HAP-1 (cell line): ENCODE measurements around the gene MPP2.
"Not testable (repeated sequence)": the region's sequence is repeated elsewhere in the genome, so short reads cannot be mapped to it uniquely, and the experiment has no call there.

Experiments
- DNase-seq, 2 experiments: peaks; one replicate each; pipeline ENCODE4 v3.0.0-alpha.2; 2016 to 2020; ENCODE audit warnings: low spot score in 2 of 2
- H3K27me3 ChIP-seq: fragments of 250-450 bp; sonication (Bioruptor Pico); 2 replicates; pipeline ENCODE4 v1.5.1; 2020; ENCODE audit warnings: low read depth, mild to moderate bottlenecking, moderate library complexity
- H3K36me3 ChIP-seq: fragments of 250-450 bp; sonication (Bioruptor Pico); replicated peaks from 2 replicates; pipeline ENCODE4 v1.5.1; 2020; ENCODE audit warnings: mild to moderate bottlenecking
- H3K4me1 ChIP-seq: fragments of 250-450 bp; sonication (Bioruptor Pico); 2 replicates; pipeline ENCODE4 v1.5.1; 2020; ENCODE audit warnings: mild to moderate bottlenecking
- H3K4me3 ChIP-seq: fragments of 250-450 bp; sonication (Bioruptor Pico); 2 replicates; pipeline ENCODE4 v1.5.1; 2020; ENCODE audit warnings: mild to moderate bottlenecking, moderate library complexity
- H3K9me3 ChIP-seq: fragments of 250-450 bp; sonication (Bioruptor Pico); 2 replicates; pipeline ENCODE4 v1.5.1; 2020; ENCODE audit warnings: mild to moderate bottlenecking, moderate library complexity
- in situ Hi-C: fragments of 300-500 bp; cut with MboI; formaldehyde crosslinking; loops from 3 replicates; pipeline ENCODE4 v1.14.3; 2020; ENCODE audit warnings: low sequenced_read_pairs, inconsistent platforms, mixed read lengths

Gene MPP2

GRCh38 chr17:43939886-43940285 lies 32.5 kb upstream of the MPP2 start:
- no peak for DNase-seq
- in situ Hi-C loops, result loop anchor here (5.0 kb wide), 1 partner anchor 52 kb away; no protein-coding TSS in a partner anchor
- H3K27me3 ChIP-seq, result no peaks in the 10 kb centered on the region
- H3K4me1 ChIP-seq, result peaks cover 9% of the 10 kb centered on the region
- no peaks in the 10 kb centered on the region for H3K36me3 ChIP-seq
- no peaks in the 10 kb centered on the region for H3K9me3 ChIP-seq
- H3K4me3 ChIP-seq, result no peak overlapping the region

GRCh38 chr17:43939452-43939851 lies 32.1 kb upstream of the MPP2 start:
- in situ Hi-C loops, DNase-seq, H3K4me1 ChIP-seq, H3K27me3 ChIP-seq, H3K36me3 ChIP-seq, H3K9me3 ChIP-seq, H3K4me3 ChIP-seq: not testable (repeated sequence)

GRCh38 chr17:43938838-43939182 lies 31.5 kb upstream of the MPP2 start:
- no peaks in the 10 kb centered on the region for H3K36me3 ChIP-seq
- no peaks in the 10 kb centered on the region for H3K9me3 ChIP-seq
- in situ Hi-C loops, result no loop called here

GRCh38 chr17:43936434-43936833 lies 29.1 kb upstream of the MPP2 start:
- H3K9me3 ChIP-seq, result no peaks in the 10 kb centered on the region
- H3K36me3 ChIP-seq, result no peaks in the 10 kb centered on the region
- H3K4me1 ChIP-seq, result peaks cover 9% of the 10 kb centered on the region
- DNase-seq, result no peak
- H3K27me3 ChIP-seq, result no peaks in the 10 kb centered on the region
- in situ Hi-C loops, result no loop called here
- H3K4me3 ChIP-seq, result no peak overlapping the region

More at GRCh38 chr17:43938838-43939182, 31.5 kb upstream of the MPP2 start:
- Histone ChIP-seq H3K4me3 (peak overlapping the region; percentile 22), H3K4me1 (peaks cover 9% of the 10 kb centered on the region), H3K27me3 (no peaks in the 10 kb centered on the region)
- DNase-seq, result no peak

GRCh38 chr17:43935926-43936261 lies 28.6 kb upstream of the MPP2 start:
- in situ Hi-C loops, result no loop called here
- Histone ChIP-seq H3K36me3 (no peaks in the 10 kb centered on the region), H3K4me3 (no peak overlapping the region), H3K9me3 (no peaks in the 10 kb centered on the region), H3K4me1 (peaks cover 9% of the 10 kb centered on the region), H3K27me3 (no peaks in the 10 kb centered on the region)
- no peak for DNase-seq

GRCh38 chr17:43935204-43935925 lies 28.0 kb upstream of the MPP2 start:
- Histone ChIP-seq H3K4me1 (peaks cover 9% of the 10 kb centered on the region), H3K27me3 (no peaks in the 10 kb centered on the region), H3K4me3 (no peak overlapping the region), H3K36me3 (no peaks in the 10 kb centered on the region), H3K9me3 (no peaks in the 10 kb centered on the region)
- in situ Hi-C loops, result no loop called here
- DNase-seq, result no peak

GRCh38 chr17:43932923-43933322 lies 25.6 kb upstream of the MPP2 start:
- no peaks in the 10 kb centered on the region for H3K27me3 ChIP-seq
- no peaks in the 10 kb centered on the region for H3K36me3 ChIP-seq
- in situ Hi-C loops, result no loop called here
- no peaks in the 10 kb centered on the region for H3K9me3 ChIP-seq
- peaks cover 3% of the 10 kb centered on the region; the same call in 1 of the 2 replicates for H3K4me1 ChIP-seq
- no peak for DNase-seq
- H3K4me3 ChIP-seq, result no peak overlapping the region

- Histone ChIP-seq H3K4me1 (no peaks in the 10 kb centered on the region), H3K9me3 (no peaks in the 10 kb centered on the region), H3K4me3 (no peak overlapping the region), H3K36me3 (no peaks in the 10 kb centered on the region), H3K27me3 (no peaks in the 10 kb centered on the region)
- in situ Hi-C loops, result no loop called here
- DNase-seq, result no peak
Observed at GRCh38 chr17:43932357-43932756, 25.0 kb upstream of the MPP2 start.

GRCh38 chr17:43931062-43931571 lies 23.8 kb upstream of the MPP2 start:
- H3K9me3 ChIP-seq, result no peaks in the 10 kb centered on the region
- H3K36me3 ChIP-seq, result no peaks in the 10 kb centered on the region
- no peak for DNase-seq
- H3K4me1 ChIP-seq, result no peaks in the 10 kb centered on the region
- 0 out of 2 replicates have a peak, but pooled peaks cover 3% of the 10 kb centered on the region for H3K27me3 ChIP-seq
- no peak overlapping the region for H3K4me3 ChIP-seq
- in situ Hi-C loops, result no loop called here

- H3K4me1 ChIP-seq, result no peaks in the 10 kb centered on the region
- no peaks in the 10 kb centered on the region for H3K36me3 ChIP-seq
- in situ Hi-C loops, result no loop called here
- H3K27me3 ChIP-seq, result 0 out of 2 replicates have a peak, but pooled peaks cover 3% of the 10 kb centered on the region
- no peak for DNase-seq
- H3K9me3 ChIP-seq, result no peaks in the 10 kb centered on the region
- H3K4me3 ChIP-seq, result no peak overlapping the region
Observed at GRCh38 chr17:43928609-43929008, 21.3 kb upstream of the MPP2 start.

- H3K27me3 ChIP-seq, H3K9me3 ChIP-seq, H3K4me1 ChIP-seq, H3K4me3 ChIP-seq, DNase-seq, in situ Hi-C loops, H3K36me3 ChIP-seq: not testable (repeated sequence)
Observed at GRCh38 chr17:43927929-43928328, 20.6 kb upstream of the MPP2 start.

GRCh38 chr17:43927060-43927864 lies 19.9 kb upstream of the MPP2 start:
- no peaks in the 10 kb centered on the region for H3K4me1 ChIP-seq
- H3K9me3 ChIP-seq, result no peaks in the 10 kb centered on the region
- 0 out of 2 replicates have a peak, but pooled peaks cover 3% of the 10 kb centered on the region for H3K27me3 ChIP-seq
- DNase-seq, result no peak
- in situ Hi-C loops, result no loop called here
- no peak overlapping the region for H3K4me3 ChIP-seq
- H3K36me3 ChIP-seq, result no peaks in the 10 kb centered on the region

- Histone ChIP-seq H3K4me3 (no peak overlapping the region), H3K9me3 (no peaks in the 10 kb centered on the region), H3K27me3 (0 out of 2 replicates have a peak, but pooled peaks cover 3% of the 10 kb centered on the region), H3K36me3 (no peaks in the 10 kb centered on the region), H3K4me1 (no peaks in the 10 kb centered on the region)
- in situ Hi-C loops, result no loop called here
- DNase-seq, result no peak
Observed at GRCh38 chr17:43924558-43924957, 17.2 kb upstream of the MPP2 start.

- in situ Hi-C loops, result no loop called here
- no peaks in the 10 kb centered on the region for H3K4me1 ChIP-seq
- H3K4me3 ChIP-seq, result no peak overlapping the region
- no peaks in the 10 kb centered on the region for H3K27me3 ChIP-seq
- no peak for DNase-seq
- H3K9me3 ChIP-seq, result no peaks in the 10 kb centered on the region
- H3K36me3 ChIP-seq, result no peaks in the 10 kb centered on the region
Observed at GRCh38 chr17:43920500-43921095, 13.3 kb upstream of the MPP2 start.
